ENCODE data around the gene ZNF502.
"Not testable (repeated sequence)": the region's sequence is repeated elsewhere in the genome, so short reads cannot be mapped to it uniquely, and the experiment has no call there.

- TF ChIP-seq, protein P1, sequence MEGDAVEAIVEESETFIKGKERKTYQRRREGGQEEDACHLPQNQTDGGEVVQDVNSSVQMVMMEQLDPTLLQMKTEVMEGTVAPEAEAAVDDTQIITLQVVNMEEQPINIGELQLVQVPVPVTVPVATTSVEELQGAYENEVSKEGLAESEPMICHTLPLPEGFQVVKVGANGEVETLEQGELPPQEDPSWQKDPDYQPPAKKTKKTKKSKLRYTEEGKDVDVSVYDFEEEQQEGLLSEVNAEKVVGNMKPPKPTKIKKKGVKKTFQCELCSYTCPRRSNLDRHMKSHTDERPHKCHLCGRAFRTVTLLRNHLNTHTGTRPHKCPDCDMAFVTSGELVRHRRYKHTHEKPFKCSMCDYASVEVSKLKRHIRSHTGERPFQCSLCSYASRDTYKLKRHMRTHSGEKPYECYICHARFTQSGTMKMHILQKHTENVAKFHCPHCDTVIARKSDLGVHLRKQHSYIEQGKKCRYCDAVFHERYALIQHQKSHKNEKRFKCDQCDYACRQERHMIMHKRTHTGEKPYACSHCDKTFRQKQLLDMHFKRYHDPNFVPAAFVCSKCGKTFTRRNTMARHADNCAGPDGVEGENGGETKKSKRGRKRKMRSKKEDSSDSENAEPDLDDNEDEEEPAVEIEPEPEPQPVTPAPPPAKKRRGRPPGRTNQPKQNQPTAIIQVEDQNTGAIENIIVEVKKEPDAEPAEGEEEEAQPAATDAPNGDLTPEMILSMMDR (conservative IDR thresholded peaks at IDR 0.05 in 1 of 2, IDR thresholded peaks at IDR 0.05 in 1 of 2; ENCODE audit: extremely low read depth in 1 of 2, insufficient read depth in 1 of 2, low read depth in 1 of 2, low read length in 2 of 2): not testable (repeated sequence)
- not testable (repeated sequence) for TF ChIP-seq EZH2 (IDR thresholded peaks at IDR 0.05; ENCODE audit: borderline replicate concordance, low read length)
Observed at GRCh38 chr3:44673466-44673865, 39.0 kb upstream of the ZNF502 start.

All from mammary epithelial cell (primary cell).